Measurements from ENCODE around the gene CD163L1.

DNA sequence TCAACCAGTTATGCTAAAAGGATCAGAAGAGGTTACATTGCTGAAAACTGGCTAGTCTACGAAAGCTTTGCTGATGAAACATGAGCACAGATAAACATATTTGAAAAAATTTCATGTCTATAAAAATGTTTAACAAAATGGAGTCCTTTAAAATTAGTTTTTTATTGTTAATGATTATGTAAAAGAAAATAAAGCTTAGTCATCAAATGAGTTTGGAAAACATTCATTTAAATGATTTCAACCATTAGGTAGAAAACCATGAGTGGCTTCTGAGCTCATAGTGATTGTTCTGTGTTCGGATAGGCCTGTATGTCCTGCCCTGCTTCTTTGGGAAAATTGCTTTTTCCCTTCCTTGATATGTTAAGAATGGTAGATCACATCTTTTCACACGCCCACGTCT lies 584 bp upstream of the CD163L1 start:
- TF ChIP-seq POLR2A (IDR thresholded peaks at IDR 0.05): no peak
- TF ChIP-seq, protein P1, sequence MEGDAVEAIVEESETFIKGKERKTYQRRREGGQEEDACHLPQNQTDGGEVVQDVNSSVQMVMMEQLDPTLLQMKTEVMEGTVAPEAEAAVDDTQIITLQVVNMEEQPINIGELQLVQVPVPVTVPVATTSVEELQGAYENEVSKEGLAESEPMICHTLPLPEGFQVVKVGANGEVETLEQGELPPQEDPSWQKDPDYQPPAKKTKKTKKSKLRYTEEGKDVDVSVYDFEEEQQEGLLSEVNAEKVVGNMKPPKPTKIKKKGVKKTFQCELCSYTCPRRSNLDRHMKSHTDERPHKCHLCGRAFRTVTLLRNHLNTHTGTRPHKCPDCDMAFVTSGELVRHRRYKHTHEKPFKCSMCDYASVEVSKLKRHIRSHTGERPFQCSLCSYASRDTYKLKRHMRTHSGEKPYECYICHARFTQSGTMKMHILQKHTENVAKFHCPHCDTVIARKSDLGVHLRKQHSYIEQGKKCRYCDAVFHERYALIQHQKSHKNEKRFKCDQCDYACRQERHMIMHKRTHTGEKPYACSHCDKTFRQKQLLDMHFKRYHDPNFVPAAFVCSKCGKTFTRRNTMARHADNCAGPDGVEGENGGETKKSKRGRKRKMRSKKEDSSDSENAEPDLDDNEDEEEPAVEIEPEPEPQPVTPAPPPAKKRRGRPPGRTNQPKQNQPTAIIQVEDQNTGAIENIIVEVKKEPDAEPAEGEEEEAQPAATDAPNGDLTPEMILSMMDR (IDR thresholded peaks at IDR 0.05): no peak

All from lower leg skin (tissue), 3 donors.